H9 (cell line): ENCODE measurements around the gene FAM209A. TPM values are rescaled to one million over a fixed set of nuclear protein-coding genes. Genes with fewer than 3 reads are reported as not detected.

Experiments
- DNase-seq: peaks from one replicate; pipeline ENCODE4 v3.0.0-alpha.2; 2017
- H2AFZ ChIP-seq: one replicate; pipeline ENCODE4 v1.6.1; 2013; ENCODE audit warnings: mild to moderate bottlenecking, low read length, control low read depth, moderate library complexity
- H2AK5ac ChIP-seq: 2 replicates; pipeline ENCODE4 v1.6.1; 2013; ENCODE audit warnings: low read length, control low read depth, mixed read lengths; ENCODE audit not compliant: insufficient read length
- H2BK120ac ChIP-seq: one replicate; pipeline ENCODE4 v1.6.1; 2013; ENCODE audit warnings: low read depth, mild to moderate bottlenecking, low read length, control low read depth, inconsistent platforms; ENCODE audit not compliant: poor library complexity, severe bottlenecking
- H2BK12ac ChIP-seq: 2 replicates; pipeline ENCODE4 v1.6.1; 2013; ENCODE audit warnings: low read length, control low read depth, mixed read lengths, low read depth; ENCODE audit not compliant: insufficient read length
- H2BK15ac ChIP-seq: 2 replicates; pipeline ENCODE4 v1.6.1; 2013; ENCODE audit warnings: low read depth, low read length, control low read depth
- H2BK20ac ChIP-seq: one replicate; pipeline ENCODE4 v1.6.1; 2013; ENCODE audit warnings: low read depth, mild to moderate bottlenecking, low read length, control low read depth, inconsistent platforms; ENCODE audit not compliant: poor library complexity, severe bottlenecking
- H2BK5ac ChIP-seq: 2 replicates; pipeline ENCODE4 v1.6.1; 2013; ENCODE audit warnings: low read length, control low read depth, mixed read lengths; ENCODE audit not compliant: insufficient read length
- H3K14ac ChIP-seq: 2 replicates; pipeline ENCODE4 v1.6.1; 2013; ENCODE audit warnings: low read length, control low read depth; ENCODE audit not compliant: insufficient read depth
- H3K18ac ChIP-seq: 2 replicates; pipeline ENCODE4 v1.6.1; 2013; ENCODE audit warnings: low read depth, mild to moderate bottlenecking, mixed read lengths, low read length, control low read depth; ENCODE audit not compliant: insufficient read length
- H3K23ac ChIP-seq: 2 replicates; pipeline ENCODE4 v1.6.1; 2013; ENCODE audit warnings: low read length, control low read depth, mixed read lengths, low read depth; ENCODE audit not compliant: insufficient read length
- H3K23me2 ChIP-seq: 2 replicates; pipeline ENCODE4 v1.6.1; 2013; ENCODE audit warnings: low read depth, mild to moderate bottlenecking, mixed read lengths, low read length, control low read depth; ENCODE audit not compliant: insufficient read length, poor library complexity, severe bottlenecking
- H3K27ac ChIP-seq: 2 replicates; pipeline ENCODE4 v1.5.1; 2013; ENCODE audit warnings: low read length, control low read depth, mixed read lengths, low read depth; ENCODE audit not compliant: insufficient read length
- H3K27me3 ChIP-seq: 2 replicates; pipeline ENCODE4 v1.6.1; 2013; ENCODE audit warnings: low read length, control low read depth, inconsistent platforms; ENCODE audit not compliant: insufficient read depth
- H3K4ac ChIP-seq: 2 replicates; pipeline ENCODE4 v1.6.1; 2013; ENCODE audit warnings: low read depth, mild to moderate bottlenecking, control low read depth, inconsistent platforms, low read length, moderate library complexity
- H3K4me1 ChIP-seq: 2 replicates; pipeline ENCODE4 v1.6.1; 2013; ENCODE audit warnings: low read length, control low read depth, inconsistent platforms; ENCODE audit not compliant: insufficient read depth
- H3K4me2 ChIP-seq: 2 replicates; pipeline ENCODE4 v1.6.1; 2013; ENCODE audit warnings: low read length, control low read depth, mixed read lengths; ENCODE audit not compliant: insufficient read length, insufficient read depth
- H3K56ac ChIP-seq: 2 replicates; pipeline ENCODE4 v1.6.1; 2013; ENCODE audit warnings: low read depth, mild to moderate bottlenecking, mixed read lengths, low read length, control low read depth; ENCODE audit not compliant: insufficient read length
- H3K79me1 ChIP-seq: 2 replicates; pipeline ENCODE4 v1.6.1; 2013; ENCODE audit warnings: low read depth, mild to moderate bottlenecking, moderate library complexity, low read length, control low read depth, inconsistent platforms; ENCODE audit not compliant: insufficient read depth, poor library complexity, severe bottlenecking
- H3K79me2 ChIP-seq: 2 replicates; pipeline ENCODE4 v1.6.1; 2013; ENCODE audit warnings: low read length, control low read depth, inconsistent platforms; ENCODE audit not compliant: insufficient read depth
- H3K9ac ChIP-seq: 2 replicates; pipeline ENCODE4 v1.6.1; 2013; ENCODE audit warnings: low read length, control low read depth, mixed read lengths; ENCODE audit not compliant: insufficient read length; ENCODE audit errors: extremely low read depth
- H3K9me3 ChIP-seq: one replicate; pipeline ENCODE4 v1.6.1; 2013; ENCODE audit warnings: low read depth, low read length, inconsistent platforms; ENCODE audit not compliant: control insufficient read depth
- H3T11ph ChIP-seq: one replicate; pipeline ENCODE4 v1.6.1; 2013; ENCODE audit warnings: mild to moderate bottlenecking, low read length, control low read depth, inconsistent platforms
- H4K20me1 ChIP-seq: one replicate; pipeline ENCODE4 v1.6.1; 2013; ENCODE audit not compliant: control insufficient read depth, insufficient read length, insufficient read depth
- H4K5ac ChIP-seq: 2 replicates; pipeline ENCODE4 v1.6.1; 2013; ENCODE audit warnings: low read depth, mild to moderate bottlenecking, mixed read lengths, low read length, control low read depth; ENCODE audit not compliant: insufficient read length
- H4K8ac ChIP-seq: replicated peaks from 2 replicates; pipeline ENCODE4 v1.6.1; 2013; ENCODE audit warnings: low read length, control low read depth, mixed read lengths, low read depth; ENCODE audit not compliant: insufficient read length
- H4K91ac ChIP-seq: 2 replicates; pipeline ENCODE4 v1.6.1; 2013; ENCODE audit warnings: low read depth, mild to moderate bottlenecking, moderate library complexity, mixed read lengths, low read length, control low read depth; ENCODE audit not compliant: insufficient read length
- H3K27ac Mint-ChIP-seq, 3 experiments: 2 replicates in 2 of 3; 3 replicates in 1 of 3; pipeline ENCODE4 v1.8.0; 2020 to 2021; ENCODE audit warnings: mixed read lengths in 3 of 3, mild to moderate bottlenecking in 1 of 3, moderate library complexity in 1 of 3
- H3K27me3 Mint-ChIP-seq: 2 replicates; pipeline ENCODE4 v1.8.0; 2021; ENCODE audit warnings: low read depth, mild to moderate bottlenecking, moderate library complexity, mixed read lengths
- H3K36me3 Mint-ChIP-seq, 3 experiments: 2 replicates in 2 of 3; 3 replicates in 1 of 3; pipeline ENCODE4 v1.8.0; 2020 to 2021; ENCODE audit warnings: low read depth in 3 of 3, mixed read lengths in 3 of 3; ENCODE audit not compliant: insufficient read depth in 1 of 3
- H3K4me1 Mint-ChIP-seq, 2 experiments: 2 replicates each; pipeline ENCODE4 v1.8.0; 2020; ENCODE audit warnings: mixed read lengths in 2 of 2
- H3K4me3 Mint-ChIP-seq, 2 experiments: 2 replicates in 1 of 2; 3 replicates in 1 of 2; pipeline ENCODE4 v1.8.0; 2020 to 2021; ENCODE audit warnings: mild to moderate bottlenecking in 2 of 2, mixed read lengths in 2 of 2, moderate library complexity in 1 of 2
- H3K9me3 Mint-ChIP-seq, 2 experiments: 2 replicates in 1 of 2; 3 replicates in 1 of 2; pipeline ENCODE4 v1.8.0; 2020; ENCODE audit warnings: mild to moderate bottlenecking in 2 of 2, mixed read lengths in 2 of 2, moderate library complexity in 1 of 2
- WGBS: extraction: QIAGEN DNeasy Blood & Tissue Kit; methylation state at CpG from one replicate; pipeline ENCODE4 v1.1.7; 2013; ENCODE audit warnings: missing lambda C conversion rate, low lambda C conversion rate, mixed read lengths; ENCODE audit not compliant: insufficient read length; ENCODE audit errors: extremely low coverage; 5-methylcytosine and 5-hydroxymethylcytosine counted together
- total RNA-seq: library from RNA; stranded (reverse); gene quantifications from 2 replicates; pipeline ENCODE4 v1.2.1, GENCODE V29; 2021
- TF ChIP-seq, protein P1 (sequence below): fragments of 200-600 bp; sonication (generic); conservative IDR thresholded peaks from 3 replicates; pipeline ENCODE4 v1.8.0; 2021; ENCODE audit warnings: antibody characterized with exemption, mild to moderate bottlenecking

Gene FAM209A
- total RNA-seq, 1 experiment from 2014 or later: not detected

- H3K27ac ChIP-seq: no peak overlapping the region
- no peak overlapping the region for H3K56ac ChIP-seq
- DNase-seq: no peak
- no peak overlapping the region for H3T11ph ChIP-seq
- H3K27ac Mint-ChIP-seq: no peak overlapping the region
- H2BK120ac ChIP-seq: no peak overlapping the region
- no peaks in the 10 kb centered on the region for H3K79me1 ChIP-seq
- no peak overlapping the region for H3K4ac ChIP-seq
- H3K9me3 ChIP-seq: no peaks in the 10 kb centered on the region
- H4K5ac ChIP-seq: no peak overlapping the region
- no peak overlapping the region for H2BK15ac ChIP-seq
- no peak overlapping the region for H4K91ac ChIP-seq
- TF ChIP-seq, protein P1, sequence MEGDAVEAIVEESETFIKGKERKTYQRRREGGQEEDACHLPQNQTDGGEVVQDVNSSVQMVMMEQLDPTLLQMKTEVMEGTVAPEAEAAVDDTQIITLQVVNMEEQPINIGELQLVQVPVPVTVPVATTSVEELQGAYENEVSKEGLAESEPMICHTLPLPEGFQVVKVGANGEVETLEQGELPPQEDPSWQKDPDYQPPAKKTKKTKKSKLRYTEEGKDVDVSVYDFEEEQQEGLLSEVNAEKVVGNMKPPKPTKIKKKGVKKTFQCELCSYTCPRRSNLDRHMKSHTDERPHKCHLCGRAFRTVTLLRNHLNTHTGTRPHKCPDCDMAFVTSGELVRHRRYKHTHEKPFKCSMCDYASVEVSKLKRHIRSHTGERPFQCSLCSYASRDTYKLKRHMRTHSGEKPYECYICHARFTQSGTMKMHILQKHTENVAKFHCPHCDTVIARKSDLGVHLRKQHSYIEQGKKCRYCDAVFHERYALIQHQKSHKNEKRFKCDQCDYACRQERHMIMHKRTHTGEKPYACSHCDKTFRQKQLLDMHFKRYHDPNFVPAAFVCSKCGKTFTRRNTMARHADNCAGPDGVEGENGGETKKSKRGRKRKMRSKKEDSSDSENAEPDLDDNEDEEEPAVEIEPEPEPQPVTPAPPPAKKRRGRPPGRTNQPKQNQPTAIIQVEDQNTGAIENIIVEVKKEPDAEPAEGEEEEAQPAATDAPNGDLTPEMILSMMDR: no peak
- no peak overlapping the region for H3K18ac ChIP-seq
- H3K4me1 ChIP-seq: no peaks in the 10 kb centered on the region
- H2BK5ac ChIP-seq: no peak overlapping the region
- no peak overlapping the region for H2BK12ac ChIP-seq
- no peaks in the 10 kb centered on the region for H3K79me2 ChIP-seq
- no peaks in the 10 kb centered on the region for H4K20me1 ChIP-seq
- no peak overlapping the region for H3K4me2 ChIP-seq
- no peak overlapping the region for H3K9ac ChIP-seq
- H3K36me3 Mint-ChIP-seq: peaks cover 0 to 11% (median 7%) of the 10 kb centered on the region in 3 experiments; a peak in 5 of 7 replicates
- no CpG with 5 or more reads among the region's 10 CpGs for WGBS
- no peak overlapping the region for H3K14ac ChIP-seq
- H3K23ac ChIP-seq: no peak overlapping the region
- H2BK20ac ChIP-seq: no peak overlapping the region
- H3K4me3 Mint-ChIP-seq: no peak overlapping the region
- H2AK5ac ChIP-seq: no peak overlapping the region
- H3K23me2 ChIP-seq: no peaks in the 10 kb centered on the region
- no peaks in the 10 kb centered on the region; a peak in 1 of 5 replicates for H3K9me3 Mint-ChIP-seq
- no peaks in the 10 kb centered on the region for H3K27me3 Mint-ChIP-seq
- no peak overlapping the region for H4K8ac ChIP-seq
- H2AFZ ChIP-seq: no peak overlapping the region
- peaks cover 0 to 2% of the 10 kb centered on the region in 2 experiments; a peak in 2 of 4 replicates for H3K4me1 Mint-ChIP-seq
- no peaks in the 10 kb centered on the region for H3K27me3 ChIP-seq
Measured at GRCh38 chr20:56511926-56512325, 12.6 kb upstream of the FAM209A start.
